ENCODE results near the gene PLA2G4F. TPM values are rescaled to one million over a fixed set of nuclear protein-coding genes. Genes with fewer than 3 reads are reported as not detected.

The PLA2G4F gene
- total RNA-seq, 1 experiment from 2014 or later: 0.05 TPM

DNA sequence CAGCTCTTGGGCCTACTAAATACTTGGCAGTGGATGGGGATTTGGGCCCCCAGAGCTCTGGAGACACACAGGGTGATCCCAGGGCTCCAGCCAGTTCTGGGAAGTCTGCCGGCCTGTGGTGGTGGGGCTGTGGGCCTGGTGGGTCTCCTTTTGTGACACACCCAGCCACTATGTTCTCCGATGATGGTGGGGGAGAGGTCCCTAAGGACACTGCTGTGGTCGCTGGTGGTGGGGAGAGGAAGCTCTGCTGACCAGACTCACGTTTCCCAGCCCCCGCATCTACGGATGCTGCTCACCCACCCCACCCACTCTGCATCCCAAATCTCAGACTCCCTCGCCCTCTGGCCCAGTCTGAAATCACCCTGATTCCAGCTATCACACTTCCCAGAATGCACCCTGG is 62.5 kb downstream of the PLA2G4F start:
- peak overlapping the region; percentile 41 for H2AFZ ChIP-seq (ENCODE audit: low read depth, low read length, poor library complexity, severe bottlenecking)
- BruUV-seq (replicated peaks): no TSS peak
- H3K4me1 ChIP-seq (ENCODE audit: control insufficient read depth in 1 of 2, insufficient read depth in 2 of 2, low read length in 2 of 2): peaks cover 11 to 38% of the 10 kb centered on the region in 2 experiments
- no peak overlapping the region for H3K9ac ChIP-seq (ENCODE audit: low read length)
- H3K9me2 ChIP-seq (ENCODE audit: insufficient read depth): no peaks in the 10 kb centered on the region
- ATAC-seq (no peak), DNase-seq (ENCODE audit: low read depth, low spot score) (no peak)
- ChIA-PET RAD21 (ENCODE audit: low non-redundant PET in 1 of 2, low total read pairs in 2 of 2, uncharacterized antibody in 2 of 2, unreplicated experiment in 2 of 2) (no interaction called here), POLR2A (no interaction called here), CTCF (interaction anchor here (0.9 to 2.9 kb wide), 3 partner anchors 9 to 44 kb away, joined by 3 to 14 read pairs (median 4); no protein-coding TSS in a partner anchor)
- H4K20me1 ChIP-seq (ENCODE audit: insufficient read depth): no peaks in the 10 kb centered on the region
- H3K9me3 ChIP-seq (ENCODE audit: control insufficient read depth in 1 of 2, insufficient read depth in 1 of 2, low read depth in 1 of 2, low read length in 2 of 2): no peaks in the 10 kb centered on the region
- H3K27me3 ChIP-seq (ENCODE audit: insufficient read depth, low read length): no peaks in the 10 kb centered on the region
- H3K4me2 ChIP-seq (ENCODE audit: low read length): no peak overlapping the region
- no peak for TF ChIP-seq CTCF (IDR thresholded peaks at IDR 0.05 in 2 of 3, conservative IDR thresholded peaks at IDR 0.05 in 1 of 3; ENCODE audit: borderline replicate concordance in 1 of 3, insufficient read depth in 1 of 3, low read depth in 2 of 3, low read length in 2 of 3)
- no peak for TF ChIP-seq RAD21 (IDR thresholded peaks at IDR 0.05; ENCODE audit: low read depth)
- TF ChIP-seq POLR2A (IDR thresholded peaks at IDR 0.05; ENCODE audit: borderline replicate concordance, extremely low read depth, insufficient read depth, insufficient read length): no peak
- TF ChIP-seq EZH2phosphoT487 (IDR thresholded peaks at IDR 0.05; ENCODE audit: borderline replicate concordance): no peak
- TF ChIP-seq ZNF274 (IDR thresholded peaks at IDR 0.05; ENCODE audit: low read depth, low read length): no peak
- no peak for TF ChIP-seq CEBPB (IDR thresholded peaks at IDR 0.05; ENCODE audit: low read depth)
- TF ChIP-seq, protein P1, sequence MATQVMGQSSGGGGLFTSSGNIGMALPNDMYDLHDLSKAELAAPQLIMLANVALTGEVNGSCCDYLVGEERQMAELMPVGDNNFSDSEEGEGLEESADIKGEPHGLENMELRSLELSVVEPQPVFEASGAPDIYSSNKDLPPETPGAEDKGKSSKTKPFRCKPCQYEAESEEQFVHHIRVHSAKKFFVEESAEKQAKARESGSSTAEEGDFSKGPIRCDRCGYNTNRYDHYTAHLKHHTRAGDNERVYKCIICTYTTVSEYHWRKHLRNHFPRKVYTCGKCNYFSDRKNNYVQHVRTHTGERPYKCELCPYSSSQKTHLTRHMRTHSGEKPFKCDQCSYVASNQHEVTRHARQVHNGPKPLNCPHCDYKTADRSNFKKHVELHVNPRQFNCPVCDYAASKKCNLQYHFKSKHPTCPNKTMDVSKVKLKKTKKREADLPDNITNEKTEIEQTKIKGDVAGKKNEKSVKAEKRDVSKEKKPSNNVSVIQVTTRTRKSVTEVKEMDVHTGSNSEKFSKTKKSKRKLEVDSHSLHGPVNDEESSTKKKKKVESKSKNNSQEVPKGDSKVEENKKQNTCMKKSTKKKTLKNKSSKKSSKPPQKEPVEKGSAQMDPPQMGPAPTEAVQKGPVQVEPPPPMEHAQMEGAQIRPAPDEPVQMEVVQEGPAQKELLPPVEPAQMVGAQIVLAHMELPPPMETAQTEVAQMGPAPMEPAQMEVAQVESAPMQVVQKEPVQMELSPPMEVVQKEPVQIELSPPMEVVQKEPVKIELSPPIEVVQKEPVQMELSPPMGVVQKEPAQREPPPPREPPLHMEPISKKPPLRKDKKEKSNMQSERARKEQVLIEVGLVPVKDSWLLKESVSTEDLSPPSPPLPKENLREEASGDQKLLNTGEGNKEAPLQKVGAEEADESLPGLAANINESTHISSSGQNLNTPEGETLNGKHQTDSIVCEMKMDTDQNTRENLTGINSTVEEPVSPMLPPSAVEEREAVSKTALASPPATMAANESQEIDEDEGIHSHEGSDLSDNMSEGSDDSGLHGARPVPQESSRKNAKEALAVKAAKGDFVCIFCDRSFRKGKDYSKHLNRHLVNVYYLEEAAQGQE (IDR thresholded peaks at IDR 0.05; ENCODE audit: low read depth): no peak
- no peak for TF ChIP-seq SIN3A (IDR thresholded peaks at IDR 0.05; ENCODE audit: low read depth)
- TF ChIP-seq TCF7L2 (IDR thresholded peaks at IDR 0.05; ENCODE audit: borderline replicate concordance, extremely low read depth, insufficient read depth, insufficient read length): no peak
- no peak for TF ChIP-seq MAX (IDR thresholded peaks at IDR 0.05)
- TF ChIP-seq FOSL1 (IDR thresholded peaks at IDR 0.05; ENCODE audit: low read depth): no peak
- TF ChIP-seq YY1 (IDR thresholded peaks at IDR 0.05; ENCODE audit: extremely low read depth, insufficient replicate concordance, low read depth, low read length): no peak
- TF ChIP-seq POLR2AphosphoS5 (IDR thresholded peaks at IDR 0.05; ENCODE audit: low read depth, low read length): no peak
- TF ChIP-seq, protein P2, sequence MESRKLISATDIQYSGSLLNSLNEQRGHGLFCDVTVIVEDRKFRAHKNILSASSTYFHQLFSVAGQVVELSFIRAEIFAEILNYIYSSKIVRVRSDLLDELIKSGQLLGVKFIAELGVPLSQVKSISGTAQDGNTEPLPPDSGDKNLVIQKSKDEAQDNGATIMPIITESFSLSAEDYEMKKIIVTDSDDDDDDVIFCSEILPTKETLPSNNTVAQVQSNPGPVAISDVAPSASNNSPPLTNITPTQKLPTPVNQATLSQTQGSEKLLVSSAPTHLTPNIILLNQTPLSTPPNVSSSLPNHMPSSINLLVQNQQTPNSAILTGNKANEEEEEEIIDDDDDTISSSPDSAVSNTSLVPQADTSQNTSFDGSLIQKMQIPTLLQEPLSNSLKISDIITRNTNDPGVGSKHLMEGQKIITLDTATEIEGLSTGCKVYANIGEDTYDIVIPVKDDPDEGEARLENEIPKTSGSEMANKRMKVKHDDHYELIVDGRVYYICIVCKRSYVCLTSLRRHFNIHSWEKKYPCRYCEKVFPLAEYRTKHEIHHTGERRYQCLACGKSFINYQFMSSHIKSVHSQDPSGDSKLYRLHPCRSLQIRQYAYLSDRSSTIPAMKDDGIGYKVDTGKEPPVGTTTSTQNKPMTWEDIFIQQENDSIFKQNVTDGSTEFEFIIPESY (IDR thresholded peaks at IDR 0.05; ENCODE audit: extremely low read depth, insufficient replicate concordance, low read length): no peak
- TF ChIP-seq SRF (IDR thresholded peaks at IDR 0.05; ENCODE audit: low read depth): no peak
- TF ChIP-seq ELF1 (IDR thresholded peaks at IDR 0.05; ENCODE audit: borderline replicate concordance, low read depth): no peak
- intact Hi-C loops (cut with micrococcal nuclease): no loop called here
- H3K4me3 ChIP-seq (replicated peaks in 1 of 2; ENCODE audit: low read depth in 1 of 2, low read length in 2 of 2): no peak overlapping the region
- no peaks in the 10 kb centered on the region for H3K79me2 ChIP-seq (ENCODE audit: insufficient read depth, low read length)
- no peak overlapping the region for H3K27ac ChIP-seq (ENCODE audit: low read depth, low read length)
- no peaks in the 10 kb centered on the region for H3K36me3 ChIP-seq (ENCODE audit: control insufficient read depth in 1 of 2, insufficient read depth in 2 of 2, low read length in 2 of 2)

All from HCT116 (cell line).